Ovary (tissue), 9 donors: ENCODE data around the gene CAV2. TPM values are rescaled to one million over a fixed set of nuclear protein-coding genes. Genes with fewer than 3 reads are reported as not detected.

Experiments
- DNase-seq, 5 donors: peaks; one replicate each; pipeline ENCODE4 v3.0.0-alpha.2; 2019 to 2020
- H3K27ac ChIP-seq, 2 donors: fragments of 200-600 bp; one replicate each; pipeline versions ENCODE4 v1.5.1 to v1.8.0; 2019 to 2022
- H3K27me3 ChIP-seq: fragments of 200-600 bp; one replicate; pipeline ENCODE4 v1.8.0; 2022
- H3K36me3 ChIP-seq: fragments of 200-600 bp; sonication (generic); one replicate; pipeline ENCODE4 v1.5.1; 2019
- H3K4me1 ChIP-seq: one replicate; pipeline ENCODE4 v1.8.1; 2013; ENCODE audit warnings: mild to moderate bottlenecking, moderate library complexity; ENCODE audit not compliant: insufficient read depth
- H3K4me3 ChIP-seq: fragments of 200-600 bp; sonication (generic); one replicate; pipeline ENCODE4 v1.5.1; 2017
- H3K9me3 ChIP-seq, 2 donors: fragments of 200-600 bp in 1 of 2; sonication (generic) in 1 of 2; one replicate each; pipeline versions ENCODE4 v1.5.1 to v1.8.1; 2013 to 2019; ENCODE audit warnings: mild to moderate bottlenecking in 1 of 2, moderate library complexity in 1 of 2
- EP300 ChIP-seq: sonication (generic); formaldehyde crosslinking; IDR thresholded peaks from one replicate; pipeline ENCODE4 v1.6.1; 2017; ENCODE audit warnings: antibody characterized with exemption
- POLR2A ChIP-seq: fragments of 450-650 bp; IDR thresholded peaks from one replicate; pipeline ENCODE4 v1.6.1; 2017; ENCODE audit warnings: antibody characterized with exemption, mild to moderate bottlenecking, moderate library complexity
- WGBS, 3 donors: extraction: QIAGEN DNeasy Blood & Tissue Kit in 1 of 3; methylation state at CpG; one replicate each; pipeline versions ENCODE4 v1.1.5 to v1.1.7; 2013 to 2017; 5-methylcytosine and 5-hydroxymethylcytosine counted together
- intact Hi-C, 4 donors: fragments of 100-400 bp; cut with DNase I; formaldehyde crosslinking; loops; one replicate each; pipeline versions ENCODE4 v1.11.0 to v1.15.1; 2022 to 2023
- polyA plus RNA-seq, 2 donors: library from polyadenylated mRNA; stranded (reverse); fragments of 200-250 nt in 1 of 2; fragments of 350-450 nt in 1 of 2; fragmentation: Illumina TruSeq in 1 of 2; extraction: RNeasy Lipid Tissue Mini Kit (QIAGEN cat#74804) in 1 of 2; gene quantifications; one replicate each; pipeline ENCODE4 v1.2.3, GENCODE V29; 2013 to 2014
- total RNA-seq, 7 donors: library from RNA; depleted of rRNA in 2 of 7; stranded (reverse); fragments of >200 nt in 2 of 7; fragmentation: NEBNext Ultra II Directional in 3 of 7; extraction: Animal tissue kit (Norgen Biotek cat#: 25700) in 3 of 7; gene quantifications; one replicate each; pipeline versions ENCODE4 v1.1.0 to v1.2.4, GENCODE V29; 2016 to 2023
- TF ChIP-seq, protein P1 (sequence below), 3 donors: fragments of 450-650 bp in 2 of 3; fragments of 200-600 bp in 1 of 3; IDR thresholded peaks; one replicate each; pipeline versions ENCODE4 v1.5.1 to v1.8.0; 2016 to 2022; ENCODE audit warnings: antibody characterized with exemption in 3 of 3, mild to moderate bottlenecking in 1 of 3
- donor health status: DM: no; HTN: no; CAD: no; lungs with moderate emphysema.
- donor health status: DM: no; HTN: no; CAD: no.
- donor health status: Bipolar disorder and iron deficiency.
- donor health status: DM: yes; HTN: yes; CAD: no.
- donor health status: DM: no; HTN: no; CAD: no.
- donor health status: DM: yes; HTN: yes; CAD: no.

The CAV2 gene
- total and polyA plus RNA-seq, 9 donors = 38.0 to 110 (median 53.7) TPM

DNA sequence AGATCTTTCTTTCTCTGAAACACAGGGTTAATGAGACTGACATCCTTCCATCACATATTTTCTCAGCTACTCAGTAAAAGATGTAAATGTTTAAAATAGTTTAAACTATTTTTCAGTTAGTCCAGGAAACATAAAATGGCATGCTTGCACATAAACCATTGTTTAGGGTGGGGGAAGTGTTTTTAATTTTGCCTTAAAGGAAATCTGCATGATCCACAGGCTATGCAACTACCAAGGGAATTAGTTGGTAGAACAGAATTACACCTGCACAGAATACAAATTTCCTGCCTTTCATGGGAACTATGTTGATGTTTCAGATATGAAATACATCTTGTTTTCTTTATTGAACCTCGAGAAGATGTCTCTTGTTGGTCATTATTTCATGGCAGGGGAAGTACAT, 35.9 kb downstream of the CAV2 start:
- WGBS, 3 donors = 74 to 90% (median 80%) methylated on average over 1 of the region's 1 CpG
- no peak for DNase-seq
- H3K27ac ChIP-seq = no peak overlapping the region
- no peaks in the 10 kb centered on the region for H3K9me3 ChIP-seq
- TF ChIP-seq EP300 (no peak), POLR2A (no peak)
- TF ChIP-seq, protein P1, sequence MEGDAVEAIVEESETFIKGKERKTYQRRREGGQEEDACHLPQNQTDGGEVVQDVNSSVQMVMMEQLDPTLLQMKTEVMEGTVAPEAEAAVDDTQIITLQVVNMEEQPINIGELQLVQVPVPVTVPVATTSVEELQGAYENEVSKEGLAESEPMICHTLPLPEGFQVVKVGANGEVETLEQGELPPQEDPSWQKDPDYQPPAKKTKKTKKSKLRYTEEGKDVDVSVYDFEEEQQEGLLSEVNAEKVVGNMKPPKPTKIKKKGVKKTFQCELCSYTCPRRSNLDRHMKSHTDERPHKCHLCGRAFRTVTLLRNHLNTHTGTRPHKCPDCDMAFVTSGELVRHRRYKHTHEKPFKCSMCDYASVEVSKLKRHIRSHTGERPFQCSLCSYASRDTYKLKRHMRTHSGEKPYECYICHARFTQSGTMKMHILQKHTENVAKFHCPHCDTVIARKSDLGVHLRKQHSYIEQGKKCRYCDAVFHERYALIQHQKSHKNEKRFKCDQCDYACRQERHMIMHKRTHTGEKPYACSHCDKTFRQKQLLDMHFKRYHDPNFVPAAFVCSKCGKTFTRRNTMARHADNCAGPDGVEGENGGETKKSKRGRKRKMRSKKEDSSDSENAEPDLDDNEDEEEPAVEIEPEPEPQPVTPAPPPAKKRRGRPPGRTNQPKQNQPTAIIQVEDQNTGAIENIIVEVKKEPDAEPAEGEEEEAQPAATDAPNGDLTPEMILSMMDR (IDR thresholded peaks at IDR 0.05) = no peak
- H3K4me3 ChIP-seq = no peak overlapping the region
- peaks cover 1% of the 10 kb centered on the region for H3K4me1 ChIP-seq
- no peaks in the 10 kb centered on the region for H3K36me3 ChIP-seq
- no peaks in the 10 kb centered on the region for H3K27me3 ChIP-seq
- intact Hi-C loops = no loop called here

DNA sequence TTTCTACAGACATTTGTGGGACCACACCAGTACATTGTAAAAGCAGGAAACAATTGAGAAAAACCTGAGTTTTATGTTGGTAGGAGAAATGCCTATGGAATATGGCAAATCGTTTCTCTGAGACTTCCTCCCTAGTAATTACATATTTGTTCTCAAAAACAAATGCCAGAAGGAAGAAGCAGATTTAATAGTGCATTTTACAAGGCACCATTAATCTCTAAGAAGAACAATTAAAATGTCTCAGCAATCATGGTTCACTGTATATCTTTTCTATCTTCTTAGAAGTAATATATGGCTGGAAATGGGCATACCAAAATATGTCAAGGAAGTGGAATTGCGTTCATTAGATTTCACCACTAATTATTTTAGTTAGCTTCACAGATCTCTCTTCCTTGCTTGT, 38.6 kb downstream of the CAV2 start:
- WGBS, 3 donors = 60 to 68% (median 61%) methylated on average over 2 of the region's 2 CpGs
- no peak for TF ChIP-seq POLR2A
- TF ChIP-seq, protein P1 (IDR thresholded peaks at IDR 0.05) = no peak
- TF ChIP-seq EP300 = no peak
- DNase-seq = no peak

DNA sequence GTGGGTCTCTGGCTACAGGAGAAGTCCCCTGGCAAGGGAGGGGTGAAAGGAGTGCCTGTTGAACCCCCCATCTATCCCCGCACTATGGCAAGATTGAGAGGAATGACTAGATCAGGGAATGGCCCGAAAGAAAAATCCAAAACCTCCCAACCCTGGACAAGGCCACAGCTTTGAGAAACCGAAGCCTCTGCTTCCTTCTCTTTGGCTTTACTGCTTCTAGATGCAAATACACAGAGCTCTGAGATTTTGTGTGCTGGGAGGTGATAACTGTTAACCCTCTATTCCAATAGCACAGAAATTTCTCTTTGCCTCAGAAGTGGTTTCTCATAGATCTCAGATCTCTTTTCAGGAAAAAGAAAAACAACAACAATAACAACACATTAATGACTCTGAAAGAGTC, 40.3 kb downstream of the CAV2 start:
- 77 to 85% (median 79%) methylated on average over 3 of the region's 3 CpGs for WGBS, 3 donors
- peaks cover 3% of the 10 kb centered on the region for H3K4me1 ChIP-seq
- no peaks in the 10 kb centered on the region for H3K27me3 ChIP-seq
- TF ChIP-seq POLR2A (no peak), EP300 (no peak)
- TF ChIP-seq, protein P1 (IDR thresholded peaks at IDR 0.05) = no peak
- H3K4me3 ChIP-seq = no peak overlapping the region
- no peak overlapping the region for H3K27ac ChIP-seq
- no peaks in the 10 kb centered on the region for H3K36me3 ChIP-seq
- H3K9me3 ChIP-seq = no peaks in the 10 kb centered on the region
- intact Hi-C loops = no loop called here
- no peak for DNase-seq

More for the DNA sequence above, 38.6 kb downstream of the CAV2 start:
- Histone ChIP-seq H3K27ac (no peak overlapping the region), H3K9me3 (no peaks in the 10 kb centered on the region), H3K27me3 (no peaks in the 10 kb centered on the region), H3K4me3 (no peak overlapping the region), H3K4me1 (peaks cover 2% of the 10 kb centered on the region), H3K36me3 (no peaks in the 10 kb centered on the region)
- intact Hi-C loops = no loop called here

DNA sequence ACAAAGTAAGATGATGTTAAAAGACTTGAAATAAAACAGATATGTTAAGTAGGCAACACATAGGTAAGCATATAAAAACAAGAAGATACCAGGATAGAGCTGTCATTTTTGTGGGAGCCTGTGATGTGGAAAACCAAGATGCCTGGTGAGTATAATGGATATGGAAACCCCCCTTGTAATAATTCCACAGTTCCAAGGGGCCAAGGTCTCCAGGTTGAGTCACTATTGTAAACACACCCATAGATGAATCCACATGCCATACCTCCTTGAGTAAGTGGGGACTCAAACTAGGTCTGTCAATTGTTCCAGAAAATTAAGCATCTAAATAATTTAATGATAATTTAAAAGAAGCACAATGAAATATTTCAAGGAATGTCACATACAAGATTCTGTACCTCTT, 41.2 kb downstream of the CAV2 start:
- intact Hi-C loops = no loop called here
- H3K9me3 ChIP-seq = no peaks in the 10 kb centered on the region
- H3K27ac ChIP-seq = no peak overlapping the region
- no peaks in the 10 kb centered on the region for H3K27me3 ChIP-seq
- no peak for DNase-seq
- no peaks in the 10 kb centered on the region for H3K36me3 ChIP-seq
- no peak for TF ChIP-seq EP300
- no peak for TF ChIP-seq POLR2A
- TF ChIP-seq, protein P1 (IDR thresholded peaks at IDR 0.05) = no peak
- no peak overlapping the region for H3K4me3 ChIP-seq
- H3K4me1 ChIP-seq = peaks cover 3% of the 10 kb centered on the region

DNA sequence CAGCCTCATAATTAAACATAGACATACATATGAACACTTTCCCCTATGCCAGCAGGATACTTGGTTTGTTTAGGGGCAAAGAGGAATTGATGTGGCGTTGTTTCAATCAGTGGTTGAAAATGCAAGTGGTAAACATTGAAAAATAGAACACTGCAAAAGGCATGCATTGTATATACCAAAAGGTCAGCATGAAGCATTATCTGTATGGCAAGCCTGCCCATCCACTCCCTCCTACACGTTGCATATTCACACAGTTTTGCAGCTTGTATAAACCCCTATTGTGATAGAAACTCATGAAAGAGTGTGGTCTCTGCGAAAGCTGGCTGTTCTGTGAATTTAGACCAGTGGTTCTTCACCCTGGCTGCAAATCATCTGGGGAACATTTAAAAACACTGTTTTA, 42.4 kb downstream of the CAV2 start:
- WGBS, 3 donors = 70 to 76% (median 74%) methylated on average over 3 of the region's 3 CpGs
- H3K36me3 ChIP-seq = no peaks in the 10 kb centered on the region
- TF ChIP-seq, protein P1 (IDR thresholded peaks at IDR 0.05) = no peak
- TF ChIP-seq POLR2A = no peak
- TF ChIP-seq EP300 = no peak
- intact Hi-C loops = no loop called here
- no peak for DNase-seq
- peaks cover 5% of the 10 kb centered on the region for H3K4me1 ChIP-seq
- no peaks in the 10 kb centered on the region for H3K27me3 ChIP-seq
- no peak overlapping the region for H3K27ac ChIP-seq
- H3K9me3 ChIP-seq = no peaks in the 10 kb centered on the region
- H3K4me3 ChIP-seq = no peak overlapping the region
